Islet precursor cell (in vitro differentiated cells): ENCODE measurements around the gene PSMF1.

ENCODE experiments used
- DNase-seq: peaks from one replicate; pipeline ENCODE4 v3.0.0-alpha.2; 2018

Gene PSMF1

GRCh38 chr20:1118336-1119127, at the start of gene PSMF1:
PSMF1 (plus strand) TSS chr20:1118602; CDS start chr20:1118774, 172 bp downstream.
- peak; percentile 96 for DNase-seq

GRCh38 chr20:1072258-1072657, 46.1 kb upstream of the PSMF1 start:
- DNase-seq, result no peak

- no peak for DNase-seq
Observed at GRCh38 chr20:1075616-1076015, 42.8 kb upstream of the PSMF1 start.

GRCh38 chr20:1081891-1082290, 36.5 kb upstream of the PSMF1 start:
- no peak for DNase-seq

GRCh38 chr20:1083431-1084080, 34.8 kb upstream of the PSMF1 start:
- DNase-seq, result no peak

GRCh38 chr20:1085492-1086276, 32.7 kb upstream of the PSMF1 start:
- DNase-seq, result no peak

GRCh38 chr20:1086277-1087213, 31.9 kb upstream of the PSMF1 start:
- DNase-seq, result no peak

- DNase-seq, result no peak
Observed at GRCh38 chr20:1087311-1087905, 31.0 kb upstream of the PSMF1 start.

- no peak for DNase-seq
Observed at GRCh38 chr20:1094751-1095150, 23.7 kb upstream of the PSMF1 start.

- no peak for DNase-seq
Observed at GRCh38 chr20:1101533-1101932, 16.9 kb upstream of the PSMF1 start.

GRCh38 chr20:1102016-1102415, 16.4 kb upstream of the PSMF1 start:
- no peak for DNase-seq

GRCh38 chr20:1103751-1104150, 14.7 kb upstream of the PSMF1 start:
- no peak for DNase-seq

GRCh38 chr20:1105599-1106194, 12.7 kb upstream of the PSMF1 start:
- DNase-seq, result no peak

- DNase-seq, result no peak
Observed at GRCh38 chr20:1107176-1107575, 11.2 kb upstream of the PSMF1 start.

- DNase-seq, result peak; percentile 72
Observed at GRCh38 chr20:1108437-1108920, 9.9 kb upstream of the PSMF1 start.

GRCh38 chr20:1112908-1113307, 5.5 kb upstream of the PSMF1 start:
- no peak for DNase-seq

- no peak for DNase-seq
Observed at GRCh38 chr20:1118004-1118335, 432 bp upstream of the PSMF1 start.

- DNase-seq, result no peak
Observed at GRCh38 chr20:1119128-1119505, 715 bp downstream of the PSMF1 start.

- DNase-seq, result no peak
Observed at GRCh38 chr20:1119524-1119923, 1.1 kb downstream of the PSMF1 start.

GRCh38 chr20:1121429-1121828, 3.0 kb downstream of the PSMF1 start:
- DNase-seq, result no peak
